Keratinocyte (primary cell): ENCODE results near the gene SLC6A7. TPM values are rescaled to one million over a fixed set of nuclear protein-coding genes. Genes with fewer than 3 reads are reported as not detected.

Source experiments
- DNase-seq: peaks from one replicate; pipeline ENCODE4 v3.0.0-alpha.2; 2011; ENCODE audit warnings: low read depth, missing footprints, low spot score
- FAIRE-seq: peaks from 2 replicates; lab custom pipeline; 2011; peaks lifted over from hg19 to GRCh38; lab: Jason Lieb, UNC
- H2AFZ ChIP-seq: 2 replicates; pipeline ENCODE4 v1.6.0; 2012; ENCODE audit warnings: low read length, control low read depth, inconsistent platforms; ENCODE audit not compliant: control insufficient read depth
- H3K27ac ChIP-seq: 2 replicates; pipeline ENCODE4 v1.5.1; 2011; ENCODE audit warnings: low read length; ENCODE audit not compliant: control insufficient read depth, insufficient read depth
- H3K27me3 ChIP-seq: 3 replicates; pipeline ENCODE4 v1.6.0; 2011; ENCODE audit warnings: low read length; ENCODE audit not compliant: control insufficient read depth, insufficient read depth; ENCODE audit errors: extremely low read depth
- H3K36me3 ChIP-seq, 2 experiments: 2 replicates in 1 of 2; 3 replicates in 1 of 2; pipeline ENCODE4 v1.5.1; 2011; ENCODE audit warnings: low read length in 2 of 2, mild to moderate bottlenecking in 1 of 2; ENCODE audit not compliant: control insufficient read depth in 2 of 2, insufficient read depth in 2 of 2; ENCODE audit errors: extremely low read depth in 1 of 2
- H3K4me1 ChIP-seq: 3 replicates; pipeline ENCODE4 v1.5.1; 2011; ENCODE audit warnings: low read length; ENCODE audit not compliant: control insufficient read depth, insufficient read depth; ENCODE audit errors: extremely low read depth
- H3K4me2 ChIP-seq: 3 replicates; pipeline ENCODE4 v1.6.0; 2011; ENCODE audit warnings: low read depth, low read length; ENCODE audit not compliant: control insufficient read depth, insufficient read depth; ENCODE audit errors: extremely low read depth
- H3K4me3 ChIP-seq, 3 experiments: fragments of 200-600 bp in 1 of 3; sonication (generic) in 1 of 3; 2 replicates in 2 of 3; 3 replicates in 1 of 3; pipeline ENCODE4 v1.5.1; 2011 to 2016; ENCODE audit warnings: low read length in 3 of 3, mild to moderate bottlenecking in 3 of 3, control low read depth in 2 of 3, inconsistent platforms in 1 of 3, low read depth in 1 of 3, mixed read lengths in 1 of 3, mixed run types in 1 of 3, moderate library complexity in 1 of 3; ENCODE audit not compliant: control insufficient read depth in 2 of 3, insufficient read depth in 2 of 3; ENCODE audit errors: extremely low read depth in 1 of 3
- H3K79me2 ChIP-seq: 2 replicates; pipeline ENCODE4 v1.6.0; 2012; ENCODE audit warnings: low read length; ENCODE audit not compliant: control insufficient read depth, insufficient read depth
- H3K9ac ChIP-seq: 3 replicates; pipeline ENCODE4 v1.6.0; 2011; ENCODE audit warnings: low read length; ENCODE audit not compliant: control insufficient read depth, insufficient read depth; ENCODE audit errors: extremely low read depth
- H3K9me1 ChIP-seq: 3 replicates; pipeline ENCODE4 v1.6.0; 2011; ENCODE audit warnings: low read length; ENCODE audit not compliant: control insufficient read depth, insufficient read depth; ENCODE audit errors: extremely low read depth
- H3K9me3 ChIP-seq: 2 replicates; pipeline ENCODE4 v1.5.1; 2012; ENCODE audit warnings: low read depth, low read length; ENCODE audit not compliant: control insufficient read depth
- H4K20me1 ChIP-seq: 3 replicates; pipeline ENCODE4 v1.6.0; 2011; ENCODE audit warnings: low read length; ENCODE audit not compliant: control insufficient read depth, insufficient read depth; ENCODE audit errors: extremely low read depth
- CTCF ChIP-seq, 3 experiments: IDR thresholded peaks in 1 of 3; conservative IDR thresholded peaks in 1 of 3; optimal IDR thresholded peaks in 1 of 3; 2 replicates in 2 of 3; 3 replicates in 1 of 3; pipeline versions ENCODE3 to v1.5.1; 2011; ENCODE audit warnings: low read length in 3 of 3, mild to moderate bottlenecking in 3 of 3, moderate library complexity in 2 of 3, control low read depth in 1 of 3, inconsistent platforms in 1 of 3; ENCODE audit not compliant: insufficient read depth in 2 of 3; ENCODE audit errors: extremely low read depth in 1 of 3
- EZH2 ChIP-seq: IDR thresholded peaks from one replicate; pipeline ENCODE4 v1.6.1; 2012; ENCODE audit warnings: inconsistent platforms, mild to moderate bottlenecking, low read length, moderate library complexity
- dilution Hi-C: fragments of 300-500 bp; cut with MboI; formaldehyde crosslinking; loops from one replicate; pipeline ENCODE4 v1.7.0; 2020; ENCODE audit warnings: low sequenced_read_pairs; ENCODE audit not compliant: extremely low pct_ligation_motif_present
- polyA plus RNA-seq, 5 experiments: library from polyadenylated mRNA; depleted of rRNA in 3 of 5; stranded (reverse) in 3 of 5; stranded (forward) in 1 of 5; unstranded in 1 of 5; fragments of >200 nt; gene quantifications; 1 replicate in 1 of 5; 2 replicates in 3 of 5; 3 replicates in 1 of 5; pipeline versions ENCODE4 v1.2.1 to v1.2.3, GENCODE V29; 2011 to 2012; ENCODE audit warnings: missing spikeins in 2 of 5, low read depth in 1 of 5, low replicate concordance in 1 of 5

SLC6A7 gene
- polyA plus RNA-seq, 1 donor (not counting 4 experiments of a cell fraction or from before 2014, with no cell fraction given): not detected

- dilution Hi-C loops: no loop called here
- DNase-seq: no peak
- Histone ChIP-seq H3K4me3 (no peak overlapping the region), H3K27me3 (peaks cover 21% of the 10 kb centered on the region), H4K20me1 (no peaks in the 10 kb centered on the region), H2AFZ (no peak overlapping the region), H3K4me2 (no peak overlapping the region), H3K4me1 (no peaks in the 10 kb centered on the region), H3K79me2 (no peaks in the 10 kb centered on the region), H3K9me3 (no peaks in the 10 kb centered on the region), H3K9ac (no peak overlapping the region), H3K27ac (no peak overlapping the region), H3K9me1 (no peaks in the 10 kb centered on the region), H3K36me3 (no peaks in the 10 kb centered on the region)
- FAIRE-seq: no peak
- TF ChIP-seq EZH2 (no peak), CTCF (optimal IDR thresholded peaks at IDR 0.05 in 1 of 3, IDR thresholded peaks at IDR 0.05 in 1 of 3, conservative IDR thresholded peaks at IDR 0.05 in 1 of 3; ENCODE audit: extremely low read depth in 1 of 3, insufficient read depth in 2 of 3, low read length in 3 of 3) (no peak)
Measured at GRCh38 chr5:150149618-150150017, 40.2 kb upstream of the SLC6A7 start.

GRCh38 chr5:150152636-150153462, 37.0 kb upstream of the SLC6A7 start:
- no peak for TF ChIP-seq CTCF (optimal IDR thresholded peaks at IDR 0.05 in 1 of 3, IDR thresholded peaks at IDR 0.05 in 1 of 3, conservative IDR thresholded peaks at IDR 0.05 in 1 of 3; ENCODE audit: extremely low read depth in 1 of 3, insufficient read depth in 2 of 3, low read length in 3 of 3)
- no peak for TF ChIP-seq EZH2
- H3K27ac ChIP-seq: no peak overlapping the region
- no peaks in the 10 kb centered on the region for H3K36me3 ChIP-seq
- no peaks in the 10 kb centered on the region for H3K9me1 ChIP-seq
- no peak overlapping the region for H3K4me2 ChIP-seq
- no peaks in the 10 kb centered on the region for H4K20me1 ChIP-seq
- H3K79me2 ChIP-seq: no peaks in the 10 kb centered on the region
- no peak overlapping the region for H3K9ac ChIP-seq
- no peaks in the 10 kb centered on the region for H3K9me3 ChIP-seq
- no peak overlapping the region for H3K4me3 ChIP-seq
- FAIRE-seq (no peak), DNase-seq (no peak)
- no peaks in the 10 kb centered on the region for H3K4me1 ChIP-seq
- dilution Hi-C loops: no loop called here
- peaks cover 39% of the 10 kb centered on the region for H3K27me3 ChIP-seq
- no peak overlapping the region for H2AFZ ChIP-seq
